ELF-1 (cell line): ENCODE results near the gene DOCK2.
"Not testable (repeated sequence)": the region's sequence is repeated elsewhere in the genome, so short reads cannot be mapped to it uniquely, and the experiment has no call there.

Source experiments
- DNase-seq: peaks from one replicate; pipeline ENCODE4 v3.0.0-alpha.2; 2016; ENCODE audit warnings: low read depth, low spot score

The DOCK2 gene

GRCh38 chr5:169637085-169637548, at the start of gene DOCK2:
Gene DOCK2 (plus strand): TSS chr5:169637275. CDS start chr5:169637327, 52 bp downstream.
- DNase-seq: no peak

GRCh38 chr5:169590602-169591001, 46.5 kb upstream of the DOCK2 start:
- DNase-seq: no peak

GRCh38 chr5:169591636-169592035, 45.4 kb upstream of the DOCK2 start:
- DNase-seq: no peak

GRCh38 chr5:169592937-169593650, 44.0 kb upstream of the DOCK2 start:
- DNase-seq: no peak

GRCh38 chr5:169595172-169595820, 41.8 kb upstream of the DOCK2 start:
- no peak for DNase-seq

GRCh38 chr5:169599451-169599850, 37.6 kb upstream of the DOCK2 start:
- no peak for DNase-seq

GRCh38 chr5:169602535-169602934, 34.5 kb upstream of the DOCK2 start:
- no peak for DNase-seq

- DNase-seq: no peak
Measured at GRCh38 chr5:169606279-169606678, 30.8 kb upstream of the DOCK2 start.

GRCh38 chr5:169607882-169608281, 29.2 kb upstream of the DOCK2 start:
- no peak for DNase-seq

- no peak for DNase-seq
Measured at GRCh38 chr5:169609716-169610115, 27.4 kb upstream of the DOCK2 start.

GRCh38 chr5:169610606-169611005, 26.5 kb upstream of the DOCK2 start:
- no peak for DNase-seq

- DNase-seq: no peak
Measured at GRCh38 chr5:169615561-169615960, 21.5 kb upstream of the DOCK2 start.

GRCh38 chr5:169624307-169624706, 12.8 kb upstream of the DOCK2 start:
- not testable (repeated sequence) for DNase-seq

GRCh38 chr5:169626779-169627178, 10.3 kb upstream of the DOCK2 start:
- DNase-seq: no peak

GRCh38 chr5:169627551-169627950, 9.5 kb upstream of the DOCK2 start:
- no peak for DNase-seq

- DNase-seq: no peak
Measured at GRCh38 chr5:169628892-169629291, 8.2 kb upstream of the DOCK2 start.

GRCh38 chr5:169629847-169630548, 7.1 kb upstream of the DOCK2 start:
- no peak for DNase-seq

GRCh38 chr5:169631360-169631759, 5.7 kb upstream of the DOCK2 start:
- DNase-seq: no peak

GRCh38 chr5:169632946-169633345, 4.1 kb upstream of the DOCK2 start:
- no peak for DNase-seq

GRCh38 chr5:169634606-169635005, 2.5 kb upstream of the DOCK2 start:
- no peak for DNase-seq

- no peak for DNase-seq
Measured at GRCh38 chr5:169635936-169636335, 1.1 kb upstream of the DOCK2 start.

GRCh38 chr5:169636477-169637084, 494 bp upstream of the DOCK2 start:
- no peak for DNase-seq
